ENCODE data around the gene MBD3L1. TPM values are rescaled to one million over a fixed set of nuclear protein-coding genes. Genes with fewer than 3 reads are reported as not detected.
A peak's percentile ranks its signal among the peaks of the same experiment; 100 is the strongest.

Gene MBD3L1
- total and polyA plus RNA-seq, 8 donors: 0.22 to 1.8 (median 0.25) TPM; not detected in 3

- Histone ChIP-seq H3K27me3 (no peaks in the 10 kb centered on the region), H3K27ac (no peak overlapping the region), H3K9me3 (no peaks in the 10 kb centered on the region), H3K4me1 (peaks cover 0 to 5% (median 0%) of the 10 kb centered on the region in 3 donors), H3K4me3 (no peak overlapping the region), H3K36me3 (peaks cover 0 to 20% (median 19%) of the 10 kb centered on the region in 3 donors)
- intact Hi-C loops (cut with DNase I): no loop called here
- ATAC-seq (no peak), DNase-seq (no peak), FAIRE-seq (no peak)
- TF ChIP-seq, protein P1, sequence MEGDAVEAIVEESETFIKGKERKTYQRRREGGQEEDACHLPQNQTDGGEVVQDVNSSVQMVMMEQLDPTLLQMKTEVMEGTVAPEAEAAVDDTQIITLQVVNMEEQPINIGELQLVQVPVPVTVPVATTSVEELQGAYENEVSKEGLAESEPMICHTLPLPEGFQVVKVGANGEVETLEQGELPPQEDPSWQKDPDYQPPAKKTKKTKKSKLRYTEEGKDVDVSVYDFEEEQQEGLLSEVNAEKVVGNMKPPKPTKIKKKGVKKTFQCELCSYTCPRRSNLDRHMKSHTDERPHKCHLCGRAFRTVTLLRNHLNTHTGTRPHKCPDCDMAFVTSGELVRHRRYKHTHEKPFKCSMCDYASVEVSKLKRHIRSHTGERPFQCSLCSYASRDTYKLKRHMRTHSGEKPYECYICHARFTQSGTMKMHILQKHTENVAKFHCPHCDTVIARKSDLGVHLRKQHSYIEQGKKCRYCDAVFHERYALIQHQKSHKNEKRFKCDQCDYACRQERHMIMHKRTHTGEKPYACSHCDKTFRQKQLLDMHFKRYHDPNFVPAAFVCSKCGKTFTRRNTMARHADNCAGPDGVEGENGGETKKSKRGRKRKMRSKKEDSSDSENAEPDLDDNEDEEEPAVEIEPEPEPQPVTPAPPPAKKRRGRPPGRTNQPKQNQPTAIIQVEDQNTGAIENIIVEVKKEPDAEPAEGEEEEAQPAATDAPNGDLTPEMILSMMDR (IDR thresholded peaks at IDR 0.05): no peak
Measured at GRCh38 chr19:8827277-8827676, 4.9 kb upstream of the MBD3L1 start.

DNA sequence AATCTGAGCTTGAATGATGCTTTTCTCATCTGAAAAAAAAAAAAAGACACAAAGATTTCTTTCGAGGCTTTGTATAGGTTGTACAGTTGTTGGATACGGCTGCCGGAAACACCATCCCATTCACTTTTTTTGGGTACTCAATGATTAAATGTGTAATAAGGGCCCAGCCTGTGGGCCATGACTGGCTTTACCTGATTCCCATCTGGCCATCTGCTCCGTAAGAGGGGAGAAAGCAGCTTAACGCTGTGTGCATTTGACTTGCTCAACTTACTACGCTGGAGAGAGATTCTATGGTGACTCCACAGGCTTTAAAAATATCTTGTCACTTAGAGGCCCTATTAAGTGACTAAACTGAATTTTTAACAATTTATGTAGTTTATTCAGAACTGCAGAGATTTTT lies 804 bp upstream of the MBD3L1 start:
- intact Hi-C loops (cut with DNase I): no loop called here
- ATAC-seq (no peak), DNase-seq (no peak), FAIRE-seq (no peak)
- Histone ChIP-seq H3K4me1 (peaks cover 0 to 5% (median 0%) of the 10 kb centered on the region in 3 donors), H3K27me3 (no peaks in the 10 kb centered on the region), H3K4me3 (peak overlapping the region; percentile 76 to 86 (median 79)), H3K27ac (peak overlapping the region in 2 of 4 donors; percentile 89), H3K36me3 (no peaks in the 10 kb centered on the region), H3K9me3 (no peaks in the 10 kb centered on the region)
- 41 to 43% methylated on average over 6 of the region's 6 CpGs for WGBS, 2 donors
- TF ChIP-seq, protein P1 (IDR thresholded peaks at IDR 0.05): no peak

DNA sequence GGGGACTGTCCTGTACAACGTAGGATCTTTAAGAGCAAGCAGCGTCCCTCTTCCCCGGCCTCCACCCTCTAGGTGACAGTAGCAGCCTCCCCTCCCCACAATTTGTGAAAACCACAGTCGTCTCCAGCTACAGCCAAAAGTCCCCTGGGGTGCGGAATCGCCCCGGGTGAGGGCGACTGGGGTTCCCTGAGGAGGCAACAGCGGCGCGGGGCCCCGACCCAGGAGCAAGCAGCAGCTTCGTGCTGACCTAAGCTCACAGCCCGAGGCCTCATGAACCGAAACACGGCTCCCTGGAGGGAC lies 395 bp upstream of the MBD3L1 start:
- Histone ChIP-seq H3K9me3 (no peaks in the 10 kb centered on the region), H3K4me1 (peaks cover 0 to 5% (median 0%) of the 10 kb centered on the region in 3 donors), H3K36me3 (no peaks in the 10 kb centered on the region), H3K27me3 (no peaks in the 10 kb centered on the region), H3K4me3 (peak overlapping the region; percentile 76 to 86 (median 79)), H3K27ac (peak overlapping the region; percentile 83 to 95 (median 89))
- TF ChIP-seq, protein P1 (IDR thresholded peaks at IDR 0.05): no peak
- ATAC-seq: peak in 3 of 4 donors; percentile 20 to 43 (median 22)
- FAIRE-seq: no peak
- no peak for DNase-seq
- 0 to 1% methylated on average over 15 to 16 of the region's 16 CpGs for WGBS, 2 donors
- intact Hi-C loops (cut with DNase I): no loop called here

DNA sequence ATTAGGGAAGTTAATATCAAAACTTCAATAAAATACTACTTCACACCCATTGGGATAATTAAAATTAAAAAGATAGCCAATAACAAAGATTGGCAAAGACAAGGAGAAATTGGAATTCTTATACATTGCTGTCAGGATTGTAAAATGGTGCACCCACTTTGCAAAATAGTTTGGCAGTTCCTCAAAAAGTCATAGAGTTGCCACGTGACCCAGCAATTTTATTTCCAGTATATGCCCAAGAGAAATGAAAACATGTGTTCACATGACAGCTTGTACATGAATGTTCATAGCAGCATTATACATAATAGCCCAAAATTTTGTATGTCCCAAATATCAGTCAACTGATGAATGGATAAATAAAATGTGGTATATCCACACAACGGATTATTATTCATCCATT lies 3.3 kb downstream of the MBD3L1 start:
- intact Hi-C loops (cut with DNase I): no loop called here
- no peak overlapping the region for H3K4me3 ChIP-seq
- ATAC-seq: no peak
- H3K9me3 ChIP-seq: no peaks in the 10 kb centered on the region
- 50 to 66% methylated on average over 2 of the region's 2 CpGs for WGBS, 2 donors
- H3K27ac ChIP-seq: no peak overlapping the region
- DNase-seq: no peak
- no peak for FAIRE-seq
- TF ChIP-seq, protein P1 (IDR thresholded peaks at IDR 0.05): no peak
- no peaks in the 10 kb centered on the region for H3K36me3 ChIP-seq
- H3K27me3 ChIP-seq: no peaks in the 10 kb centered on the region
- peaks cover 0 to 5% (median 0%) of the 10 kb centered on the region in 3 donors for H3K4me1 ChIP-seq

DNA sequence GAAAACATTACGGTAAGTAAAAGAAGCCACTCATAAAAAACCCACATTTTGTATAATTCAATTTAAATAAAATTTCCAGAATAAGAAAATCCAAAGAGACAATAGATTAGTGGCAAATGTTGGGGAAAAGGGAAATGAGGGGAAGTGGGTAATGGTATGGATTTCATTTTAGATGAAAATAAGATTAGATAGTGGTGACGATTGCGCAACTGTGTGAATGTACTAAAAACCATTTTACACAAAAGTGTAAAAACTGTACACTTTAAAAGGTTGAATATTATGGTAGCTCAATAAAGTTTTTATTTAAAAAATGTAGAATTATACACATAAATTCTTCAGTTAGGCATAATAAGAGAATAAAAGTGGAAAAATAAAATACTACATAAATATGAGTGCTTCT lies 3.7 kb downstream of the MBD3L1 start:
- ATAC-seq: no peak
- no peaks in the 10 kb centered on the region for H3K36me3 ChIP-seq
- 82 to 86% methylated on average over 3 of the region's 3 CpGs for WGBS, 2 donors
- H3K9me3 ChIP-seq: no peaks in the 10 kb centered on the region
- intact Hi-C loops (cut with DNase I): no loop called here
- H3K4me1 ChIP-seq: peaks cover 0 to 5% (median 0%) of the 10 kb centered on the region in 3 donors
- no peak overlapping the region for H3K4me3 ChIP-seq
- no peak overlapping the region for H3K27ac ChIP-seq
- TF ChIP-seq, protein P1 (IDR thresholded peaks at IDR 0.05): no peak
- no peak for DNase-seq
- FAIRE-seq: no peak
- H3K27me3 ChIP-seq: no peaks in the 10 kb centered on the region
